WTC11 (cell line): ENCODE results near the gene FAM151A.

Experiments used
- CREB1 ChIP-seq: sonication (generic); formaldehyde crosslinking; IDR thresholded peaks from 2 replicates; pipeline ENCODE4 v1.8.0; 2023; ENCODE audit warnings: mild to moderate bottlenecking, missing genetic modification reagents
- NR2C2 ChIP-seq: sonication (generic); formaldehyde crosslinking; IDR thresholded peaks from 2 replicates; pipeline ENCODE4 v1.8.0; 2022; ENCODE audit warnings: mild to moderate bottlenecking, missing genetic modification reagents
- NR3C1 ChIP-seq: sonication (generic); formaldehyde crosslinking; conservative IDR thresholded peaks from 2 replicates; pipeline ENCODE4 v1.8.1; 2023; ENCODE audit warnings: low read depth, mild to moderate bottlenecking, missing genetic modification reagents
- SP1 ChIP-seq: sonication (generic); formaldehyde crosslinking; conservative IDR thresholded peaks from 2 replicates; pipeline ENCODE4 v1.8.1; 2022; ENCODE audit warnings: missing genetic modification reagents
- ZNF263 ChIP-seq: sonication (generic); formaldehyde crosslinking; IDR thresholded peaks from 2 replicates; pipeline ENCODE4 v1.8.1; 2022; ENCODE audit warnings: low read depth, mild to moderate bottlenecking, moderate library complexity, missing genetic modification reagents
- TF ChIP-seq, protein P1 (sequence below): fragments of 200-600 bp; IDR thresholded peaks from 2 replicates; pipeline ENCODE4 v1.8.0; 2022; ENCODE audit warnings: antibody characterized with exemption
- TF ChIP-seq, protein P2 (sequence below): sonication (generic); formaldehyde crosslinking; IDR thresholded peaks from 2 replicates; pipeline ENCODE4 v1.8.1; 2022; ENCODE audit warnings: low read depth, mild to moderate bottlenecking, moderate library complexity, missing genetic modification reagents, borderline replicate concordance
- TF ChIP-seq, protein P3 (sequence below): sonication (generic); formaldehyde crosslinking; conservative IDR thresholded peaks from 2 replicates; pipeline ENCODE4 v1.8.1; 2022; ENCODE audit warnings: mild to moderate bottlenecking, missing genetic modification reagents
- TF ChIP-seq, protein P4 (sequence below): sonication (generic); formaldehyde crosslinking; IDR thresholded peaks from 2 replicates; pipeline ENCODE4 v1.8.1; 2023; ENCODE audit warnings: mild to moderate bottlenecking, missing genetic modification reagents, moderate library complexity
- TF ChIP-seq, protein P5 (sequence below): sonication (generic); formaldehyde crosslinking; IDR thresholded peaks from 2 replicates; pipeline ENCODE4 v1.8.1; 2022; ENCODE audit warnings: mild to moderate bottlenecking, missing genetic modification reagents, moderate library complexity, borderline replicate concordance

DNA sequence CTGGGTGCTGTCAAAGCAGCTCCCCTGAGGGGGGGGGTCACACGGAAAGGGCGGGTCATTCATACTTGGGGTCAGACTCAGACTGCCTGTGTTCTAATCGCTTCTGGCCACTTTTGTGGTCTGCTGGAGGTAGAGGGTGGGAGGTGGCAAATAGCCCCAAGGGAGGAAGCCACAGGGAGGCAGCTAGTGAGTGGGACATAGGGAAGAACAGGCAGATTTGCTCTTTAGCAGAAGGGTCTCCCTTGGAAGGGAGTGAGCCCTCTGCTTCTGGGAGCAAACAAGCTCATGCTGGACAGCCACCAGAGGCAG, 50.8 kb downstream of the FAM151A start:
- TF ChIP-seq, protein P1, sequence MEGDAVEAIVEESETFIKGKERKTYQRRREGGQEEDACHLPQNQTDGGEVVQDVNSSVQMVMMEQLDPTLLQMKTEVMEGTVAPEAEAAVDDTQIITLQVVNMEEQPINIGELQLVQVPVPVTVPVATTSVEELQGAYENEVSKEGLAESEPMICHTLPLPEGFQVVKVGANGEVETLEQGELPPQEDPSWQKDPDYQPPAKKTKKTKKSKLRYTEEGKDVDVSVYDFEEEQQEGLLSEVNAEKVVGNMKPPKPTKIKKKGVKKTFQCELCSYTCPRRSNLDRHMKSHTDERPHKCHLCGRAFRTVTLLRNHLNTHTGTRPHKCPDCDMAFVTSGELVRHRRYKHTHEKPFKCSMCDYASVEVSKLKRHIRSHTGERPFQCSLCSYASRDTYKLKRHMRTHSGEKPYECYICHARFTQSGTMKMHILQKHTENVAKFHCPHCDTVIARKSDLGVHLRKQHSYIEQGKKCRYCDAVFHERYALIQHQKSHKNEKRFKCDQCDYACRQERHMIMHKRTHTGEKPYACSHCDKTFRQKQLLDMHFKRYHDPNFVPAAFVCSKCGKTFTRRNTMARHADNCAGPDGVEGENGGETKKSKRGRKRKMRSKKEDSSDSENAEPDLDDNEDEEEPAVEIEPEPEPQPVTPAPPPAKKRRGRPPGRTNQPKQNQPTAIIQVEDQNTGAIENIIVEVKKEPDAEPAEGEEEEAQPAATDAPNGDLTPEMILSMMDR = no peak
- TF ChIP-seq CREB1 (CRISPR knock-in tag) (no peak), NR2C2 (CRISPR knock-in tag) (no peak), NR3C1 (CRISPR knock-in tag) (no peak), SP1 (no peak), ZNF263 (CRISPR knock-in tag) (no peak)
- TF ChIP-seq, protein P2, sequence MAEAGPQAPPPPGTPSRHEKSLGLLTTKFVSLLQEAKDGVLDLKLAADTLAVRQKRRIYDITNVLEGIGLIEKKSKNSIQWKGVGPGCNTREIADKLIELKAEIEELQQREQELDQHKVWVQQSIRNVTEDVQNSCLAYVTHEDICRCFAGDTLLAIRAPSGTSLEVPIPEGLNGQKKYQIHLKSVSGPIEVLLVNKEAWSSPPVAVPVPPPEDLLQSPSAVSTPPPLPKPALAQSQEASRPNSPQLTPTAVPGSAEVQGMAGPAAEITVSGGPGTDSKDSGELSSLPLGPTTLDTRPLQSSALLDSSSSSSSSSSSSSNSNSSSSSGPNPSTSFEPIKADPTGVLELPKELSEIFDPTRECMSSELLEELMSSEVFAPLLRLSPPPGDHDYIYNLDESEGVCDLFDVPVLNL (CRISPR knock-in tag) = no peak
- TF ChIP-seq, protein P3, sequence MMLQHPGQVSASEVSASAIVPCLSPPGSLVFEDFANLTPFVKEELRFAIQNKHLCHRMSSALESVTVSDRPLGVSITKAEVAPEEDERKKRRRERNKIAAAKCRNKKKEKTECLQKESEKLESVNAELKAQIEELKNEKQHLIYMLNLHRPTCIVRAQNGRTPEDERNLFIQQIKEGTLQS (CRISPR knock-in tag) = no peak
- TF ChIP-seq, protein P4, sequence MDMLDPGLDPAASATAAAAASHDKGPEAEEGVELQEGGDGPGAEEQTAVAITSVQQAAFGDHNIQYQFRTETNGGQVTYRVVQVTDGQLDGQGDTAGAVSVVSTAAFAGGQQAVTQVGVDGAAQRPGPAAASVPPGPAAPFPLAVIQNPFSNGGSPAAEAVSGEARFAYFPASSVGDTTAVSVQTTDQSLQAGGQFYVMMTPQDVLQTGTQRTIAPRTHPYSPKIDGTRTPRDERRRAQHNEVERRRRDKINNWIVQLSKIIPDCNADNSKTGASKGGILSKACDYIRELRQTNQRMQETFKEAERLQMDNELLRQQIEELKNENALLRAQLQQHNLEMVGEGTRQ (CRISPR knock-in tag) = no peak
- TF ChIP-seq, protein P5, sequence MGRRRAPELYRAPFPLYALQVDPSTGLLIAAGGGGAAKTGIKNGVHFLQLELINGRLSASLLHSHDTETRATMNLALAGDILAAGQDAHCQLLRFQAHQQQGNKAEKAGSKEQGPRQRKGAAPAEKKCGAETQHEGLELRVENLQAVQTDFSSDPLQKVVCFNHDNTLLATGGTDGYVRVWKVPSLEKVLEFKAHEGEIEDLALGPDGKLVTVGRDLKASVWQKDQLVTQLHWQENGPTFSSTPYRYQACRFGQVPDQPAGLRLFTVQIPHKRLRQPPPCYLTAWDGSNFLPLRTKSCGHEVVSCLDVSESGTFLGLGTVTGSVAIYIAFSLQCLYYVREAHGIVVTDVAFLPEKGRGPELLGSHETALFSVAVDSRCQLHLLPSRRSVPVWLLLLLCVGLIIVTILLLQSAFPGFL = no peak
